Measurements from ENCODE around the gene VSTM2B. TPM values are rescaled to one million over a fixed set of nuclear protein-coding genes. Genes with fewer than 3 reads are reported as not detected.

The VSTM2B gene
- total RNA-seq, 1 experiment from 2014 or later = 0.31 TPM

GRCh38 chr19:29574510-29574909, 48.7 kb downstream of the VSTM2B start:
- peaks cover 19 to 20% of the 10 kb centered on the region in 2 experiments for H3K4me1 Mint-ChIP-seq

More at GRCh38 chr19:29574510-29574909, 48.7 kb downstream of the VSTM2B start:
- no peak overlapping the region for H3K14ac ChIP-seq (ENCODE audit: insufficient read depth, low read length)
- no peak overlapping the region for H3K18ac ChIP-seq (ENCODE audit: insufficient read length, low read depth, low read length)
- WGBS (ENCODE audit: extremely low coverage, insufficient read length, low lambda C conversion rate) = no CpG with 5 or more reads among the region's 3 CpGs
- no peaks in the 10 kb centered on the region for H3K79me2 ChIP-seq (ENCODE audit: insufficient read depth, low read length)
- H3K4ac ChIP-seq (ENCODE audit: low read depth, low read length) = no peak overlapping the region
- H2AK5ac ChIP-seq (ENCODE audit: insufficient read length, low read length) = no peak overlapping the region
- no peak overlapping the region for H2BK20ac ChIP-seq (ENCODE audit: low read depth, low read length, poor library complexity, severe bottlenecking)
- Mint-ChIP-seq H3K4me3 (no peak overlapping the region), H3K9me3 (no peaks in the 10 kb centered on the region; a peak in 1 of 5 replicates), H3K36me3 (ENCODE audit: insufficient read depth in 1 of 3, low read depth in 3 of 3) (no peaks in the 10 kb centered on the region; a peak in 1 of 7 replicates), H3K27me3 (ENCODE audit: low read depth) (peaks cover 84% of the 10 kb centered on the region), H3K27ac (no peak overlapping the region)
- no peak overlapping the region for H4K8ac ChIP-seq (replicated peaks; ENCODE audit: insufficient read length, low read depth, low read length)
- no peaks in the 10 kb centered on the region for H3K27me3 ChIP-seq (ENCODE audit: insufficient read depth, low read length)
- DNase-seq = no peak
- H2AFZ ChIP-seq (ENCODE audit: low read length) = no peak overlapping the region
- no peaks in the 10 kb centered on the region for H4K20me1 ChIP-seq (ENCODE audit: control insufficient read depth, insufficient read depth, insufficient read length)
- TF ChIP-seq CTCF (conservative IDR thresholded peaks at IDR 0.05) = no peak
- no peaks in the 10 kb centered on the region for H3K79me1 ChIP-seq (ENCODE audit: insufficient read depth, low read depth, low read length, poor library complexity, severe bottlenecking)
- H3K4me1 ChIP-seq (ENCODE audit: insufficient read depth, low read length) = no peaks in the 10 kb centered on the region
- no peak overlapping the region for H2BK12ac ChIP-seq (ENCODE audit: insufficient read length, low read depth, low read length)
- no peak overlapping the region for H4K5ac ChIP-seq (ENCODE audit: insufficient read length, low read depth, low read length)
- no peak overlapping the region for H3K56ac ChIP-seq (ENCODE audit: insufficient read length, low read depth, low read length)
- H3K4me2 ChIP-seq (ENCODE audit: insufficient read depth, insufficient read length, low read length) = no peak overlapping the region
- no peak overlapping the region for H3K9ac ChIP-seq (ENCODE audit: extremely low read depth, insufficient read length, low read length)
- H3T11ph ChIP-seq (ENCODE audit: low read length) = no peak overlapping the region
- no peak overlapping the region for H2BK5ac ChIP-seq (ENCODE audit: insufficient read length, low read length)
- no peak overlapping the region for H3K27ac ChIP-seq (ENCODE audit: insufficient read length, low read depth, low read length)
- no peak overlapping the region for H4K91ac ChIP-seq (ENCODE audit: insufficient read length, low read depth, low read length)
- no peak overlapping the region for H3K23ac ChIP-seq (ENCODE audit: insufficient read length, low read depth, low read length)
- H2BK15ac ChIP-seq (ENCODE audit: low read depth, low read length) = no peak overlapping the region
- H2BK120ac ChIP-seq (ENCODE audit: low read depth, low read length, poor library complexity, severe bottlenecking) = no peak overlapping the region
- H3K9me3 ChIP-seq (ENCODE audit: control insufficient read depth, low read depth, low read length) = no peaks in the 10 kb centered on the region
- no peaks in the 10 kb centered on the region for H3K23me2 ChIP-seq (ENCODE audit: insufficient read length, low read depth, low read length, poor library complexity, severe bottlenecking)
